SK-N-SH treated with all-trans-retinoic acid at 6 μM for 48 hours (cell line): ENCODE data around the gene HSPA1B.
"Not testable (repeated sequence)": the region's sequence is repeated elsewhere in the genome, so short reads cannot be mapped to it uniquely, and the experiment has no call there.

Experiments
- ATAC-seq: fragments of 200-7000 bp; cut with Tn5 transposase; 3 replicates; pipeline ENCODE4 v1.9.1; 2020; ENCODE audit warnings: mild to moderate bottlenecking, moderate library complexity
- ARNTL ChIP-seq: fragments of 450-650 bp; formaldehyde crosslinking; IDR thresholded peaks from 2 replicates; pipeline ENCODE4 v1.5.0; 2020; ENCODE audit warnings: low read depth, mild to moderate bottlenecking, moderate library complexity, borderline replicate concordance
- CSDC2 ChIP-seq: fragments of 250-450 bp; sonication (Bioruptor Pico); IDR thresholded peaks from 2 replicates; pipeline ENCODE4 v1.5.0; 2020; ENCODE audit warnings: mild to moderate bottlenecking, moderate library complexity
- GLIS3 ChIP-seq: fragments of 250-450 bp; sonication (Bioruptor Pico); IDR thresholded peaks from 2 replicates; pipeline ENCODE4 v1.5.0; 2020; ENCODE audit warnings: mild to moderate bottlenecking, moderate library complexity
- ISL1 ChIP-seq: fragments of 250-450 bp; sonication (Bioruptor Pico); IDR thresholded peaks from 2 replicates; pipeline ENCODE4 v2.1.2; 2022; ENCODE audit warnings: mild to moderate bottlenecking, moderate library complexity
- OSR1 ChIP-seq: fragments of 250-450 bp; sonication (Bioruptor Pico); IDR thresholded peaks from 2 replicates; pipeline ENCODE4 v1.8.0; 2022; ENCODE audit warnings: moderate library complexity, mild to moderate bottlenecking, inconsistent platforms
- RARB ChIP-seq: fragments of 250-450 bp; sonication (Bioruptor Pico); IDR thresholded peaks from 2 replicates; pipeline ENCODE4 v1.8.0; 2021; ENCODE audit warnings: mild to moderate bottlenecking, moderate library complexity
- SNAI2 ChIP-seq: fragments of 250-450 bp; sonication (Bioruptor Pico); IDR thresholded peaks from 2 replicates; pipeline ENCODE4 v1.5.0; 2020; ENCODE audit warnings: mild to moderate bottlenecking, moderate library complexity
- TCF4 ChIP-seq: fragments of 250-450 bp; sonication (Bioruptor Pico); IDR thresholded peaks from 2 replicates; pipeline ENCODE4 v1.8.0; 2021; ENCODE audit warnings: mild to moderate bottlenecking, moderate library complexity, borderline replicate concordance
- ZFP3 ChIP-seq: fragments of 250-450 bp; sonication (Bioruptor Pico); IDR thresholded peaks from 2 replicates; pipeline ENCODE4 v1.5.0; 2020; ENCODE audit warnings: mild to moderate bottlenecking, moderate library complexity
- ZNF565 ChIP-seq: fragments of 450-650 bp; formaldehyde crosslinking; conservative IDR thresholded peaks from 2 replicates; pipeline ENCODE4 v1.5.0; 2020; ENCODE audit warnings: low read depth, mild to moderate bottlenecking, moderate library complexity
- ZNF70 ChIP-seq: fragments of 450-650 bp; formaldehyde crosslinking; IDR thresholded peaks from 2 replicates; pipeline ENCODE4 v1.5.0; 2020; ENCODE audit warnings: mild to moderate bottlenecking, moderate library complexity
- TF ChIP-seq, protein P1 (sequence below): fragments of 250-450 bp; sonication (Bioruptor Pico); IDR thresholded peaks from 2 replicates; pipeline ENCODE4 v1.5.0; 2020; ENCODE audit warnings: mild to moderate bottlenecking, moderate library complexity
- TF ChIP-seq, protein P2 (sequence below): fragments of 250-450 bp; sonication (Bioruptor Pico); IDR thresholded peaks from 2 replicates; pipeline ENCODE4 v1.5.1; 2021; ENCODE audit warnings: mild to moderate bottlenecking, moderate library complexity
- TF ChIP-seq, protein P3 (sequence below): fragments of 250-450 bp; sonication (Bioruptor Pico); IDR thresholded peaks from 2 replicates; pipeline ENCODE4 v1.8.0; 2021; ENCODE audit warnings: low read depth, mild to moderate bottlenecking, moderate library complexity, borderline replicate concordance
- TF ChIP-seq, protein P4 (sequence below): fragments of 250-450 bp; sonication (Bioruptor Pico); IDR thresholded peaks from 2 replicates; pipeline ENCODE4 v1.8.0; 2020; ENCODE audit warnings: mild to moderate bottlenecking, moderate library complexity, borderline replicate concordance
- TF ChIP-seq, protein P5 (sequence below): fragments of 250-450 bp; sonication (Bioruptor Pico); IDR thresholded peaks from 2 replicates; pipeline ENCODE4 v1.5.1; 2020; ENCODE audit warnings: low read depth, mild to moderate bottlenecking, moderate library complexity

The HSPA1B gene

DNA sequence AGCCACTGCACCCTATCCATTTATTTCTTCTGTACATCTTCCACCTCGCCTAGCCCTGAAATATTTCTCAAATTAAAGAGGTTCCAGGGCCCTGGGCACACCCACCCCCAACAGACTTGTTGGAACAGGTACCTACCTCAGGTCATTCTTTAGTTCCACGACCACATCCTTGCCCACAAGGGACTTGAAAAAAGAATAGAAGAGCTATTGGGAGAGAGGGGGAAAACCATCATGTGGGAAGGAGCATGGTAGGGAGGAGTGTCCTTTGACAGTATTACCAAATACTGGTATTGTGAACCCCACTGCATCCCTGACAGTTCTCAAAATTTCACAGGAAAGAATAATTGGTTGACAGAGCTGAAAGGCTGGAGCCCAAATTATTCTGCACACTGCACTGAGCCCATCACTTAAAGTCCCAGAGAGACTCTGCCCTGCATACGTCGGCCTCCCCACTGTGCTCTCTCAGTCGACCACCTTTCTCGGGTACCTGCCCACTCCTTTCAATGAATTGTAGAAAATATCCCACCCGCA lies 21.5 kb upstream of the HSPA1B start:
- TF ChIP-seq RARB (CRISPR knock-in tag) (no peak), SNAI2 (CRISPR knock-in tag) (no peak), ARNTL (no peak), ISL1 (CRISPR knock-in tag) (no peak), OSR1 (CRISPR knock-in tag) (no peak), ZNF70 (no peak), TCF4 (CRISPR knock-in tag) (no peak), ZFP3 (no peak), CSDC2 (CRISPR knock-in tag) (no peak), ZNF565 (CRISPR knock-in tag) (no peak)
- TF ChIP-seq, protein P1, sequence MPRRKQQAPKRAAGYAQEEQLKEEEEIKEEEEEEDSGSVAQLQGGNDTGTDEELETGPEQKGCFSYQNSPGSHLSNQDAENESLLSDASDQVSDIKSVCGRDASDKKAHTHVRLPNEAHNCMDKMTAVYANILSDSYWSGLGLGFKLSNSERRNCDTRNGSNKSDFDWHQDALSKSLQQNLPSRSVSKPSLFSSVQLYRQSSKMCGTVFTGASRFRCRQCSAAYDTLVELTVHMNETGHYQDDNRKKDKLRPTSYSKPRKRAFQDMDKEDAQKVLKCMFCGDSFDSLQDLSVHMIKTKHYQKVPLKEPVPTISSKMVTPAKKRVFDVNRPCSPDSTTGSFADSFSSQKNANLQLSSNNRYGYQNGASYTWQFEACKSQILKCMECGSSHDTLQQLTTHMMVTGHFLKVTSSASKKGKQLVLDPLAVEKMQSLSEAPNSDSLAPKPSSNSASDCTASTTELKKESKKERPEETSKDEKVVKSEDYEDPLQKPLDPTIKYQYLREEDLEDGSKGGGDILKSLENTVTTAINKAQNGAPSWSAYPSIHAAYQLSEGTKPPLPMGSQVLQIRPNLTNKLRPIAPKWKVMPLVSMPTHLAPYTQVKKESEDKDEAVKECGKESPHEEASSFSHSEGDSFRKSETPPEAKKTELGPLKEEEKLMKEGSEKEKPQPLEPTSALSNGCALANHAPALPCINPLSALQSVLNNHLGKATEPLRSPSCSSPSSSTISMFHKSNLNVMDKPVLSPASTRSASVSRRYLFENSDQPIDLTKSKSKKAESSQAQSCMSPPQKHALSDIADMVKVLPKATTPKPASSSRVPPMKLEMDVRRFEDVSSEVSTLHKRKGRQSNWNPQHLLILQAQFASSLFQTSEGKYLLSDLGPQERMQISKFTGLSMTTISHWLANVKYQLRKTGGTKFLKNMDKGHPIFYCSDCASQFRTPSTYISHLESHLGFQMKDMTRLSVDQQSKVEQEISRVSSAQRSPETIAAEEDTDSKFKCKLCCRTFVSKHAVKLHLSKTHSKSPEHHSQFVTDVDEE (CRISPR knock-in tag) = no peak
- TF ChIP-seq, protein P2, sequence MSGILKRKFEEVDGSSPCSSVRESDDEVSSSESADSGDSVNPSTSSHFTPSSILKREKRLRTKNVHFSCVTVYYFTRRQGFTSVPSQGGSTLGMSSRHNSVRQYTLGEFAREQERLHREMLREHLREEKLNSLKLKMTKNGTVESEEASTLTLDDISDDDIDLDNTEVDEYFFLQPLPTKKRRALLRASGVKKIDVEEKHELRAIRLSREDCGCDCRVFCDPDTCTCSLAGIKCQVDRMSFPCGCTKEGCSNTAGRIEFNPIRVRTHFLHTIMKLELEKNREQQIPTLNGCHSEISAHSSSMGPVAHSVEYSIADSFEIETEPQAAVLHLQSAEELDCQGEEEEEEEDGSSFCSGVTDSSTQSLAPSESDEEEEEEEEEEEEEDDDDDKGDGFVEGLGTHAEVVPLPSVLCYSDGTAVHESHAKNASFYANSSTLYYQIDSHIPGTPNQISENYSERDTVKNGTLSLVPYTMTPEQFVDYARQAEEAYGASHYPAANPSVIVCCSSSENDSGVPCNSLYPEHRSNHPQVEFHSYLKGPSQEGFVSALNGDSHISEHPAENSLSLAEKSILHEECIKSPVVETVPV (CRISPR knock-in tag) = no peak
- ATAC-seq = peak; percentile 46

- ATAC-seq = peak; percentile 99
- TF ChIP-seq OSR1 (CRISPR knock-in tag) = no peak
- no peak for TF ChIP-seq CSDC2 (CRISPR knock-in tag)
- no peak for TF ChIP-seq GLIS3
- TF ChIP-seq, protein P1 (CRISPR knock-in tag) = no peak
- TF ChIP-seq, protein P2 (CRISPR knock-in tag) = no peak
- TF ChIP-seq SNAI2 (CRISPR knock-in tag) = no peak
These were observed 20.9 kb upstream of the HSPA1B start, which contains the start of gene LSM2 for GRCh38 chr6:31806470-31807272. LSM2 (minus strand) TSS chr6:31806966; CDS start chr6:31806757, 209 bp downstream.

DNA sequence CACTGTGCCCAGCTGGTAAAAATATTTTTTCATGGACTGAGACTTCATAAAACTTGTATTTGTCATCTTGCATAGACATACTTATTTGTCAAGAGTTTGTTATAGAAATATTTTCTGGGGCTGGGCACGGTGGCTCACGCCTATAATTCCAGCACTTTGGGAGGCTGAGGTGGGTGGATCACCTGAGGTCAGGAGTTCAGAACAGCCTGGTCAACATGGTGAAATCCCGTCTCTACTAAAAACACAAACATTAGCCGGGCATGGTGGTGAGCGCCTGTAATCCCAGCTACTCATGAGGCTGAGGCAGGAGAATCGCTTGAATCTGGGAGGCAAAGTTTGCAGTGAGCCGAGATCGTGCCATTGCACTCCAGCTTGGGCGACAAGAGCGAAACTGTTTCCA lies 18.9 kb upstream of the HSPA1B start:
- not testable (repeated sequence) for ATAC-seq

DNA sequence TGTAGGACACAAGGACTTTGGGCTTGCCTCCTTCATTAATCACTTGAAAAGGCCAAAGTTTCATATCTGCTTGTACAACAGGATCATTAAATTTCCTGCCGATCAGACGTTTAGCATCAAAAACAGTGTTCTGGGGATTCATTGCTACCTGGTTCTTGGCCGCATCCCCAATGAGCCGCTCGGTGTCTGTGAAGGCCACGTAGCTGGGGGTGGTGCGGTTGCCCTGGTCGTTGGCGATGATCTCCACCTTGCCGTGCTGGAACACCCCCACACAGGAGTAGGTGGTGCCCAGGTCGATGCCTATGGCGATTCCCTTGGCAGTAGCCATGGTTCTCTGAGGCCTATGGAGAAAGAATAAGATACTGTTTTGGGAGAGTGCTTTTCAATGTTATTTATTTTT lies 15.9 kb upstream of the HSPA1B start:
- no peak for ATAC-seq
- TF ChIP-seq, protein P1 (CRISPR knock-in tag) = no peak
- no peak for TF ChIP-seq RARB (CRISPR knock-in tag)
- TF ChIP-seq, protein P3, sequence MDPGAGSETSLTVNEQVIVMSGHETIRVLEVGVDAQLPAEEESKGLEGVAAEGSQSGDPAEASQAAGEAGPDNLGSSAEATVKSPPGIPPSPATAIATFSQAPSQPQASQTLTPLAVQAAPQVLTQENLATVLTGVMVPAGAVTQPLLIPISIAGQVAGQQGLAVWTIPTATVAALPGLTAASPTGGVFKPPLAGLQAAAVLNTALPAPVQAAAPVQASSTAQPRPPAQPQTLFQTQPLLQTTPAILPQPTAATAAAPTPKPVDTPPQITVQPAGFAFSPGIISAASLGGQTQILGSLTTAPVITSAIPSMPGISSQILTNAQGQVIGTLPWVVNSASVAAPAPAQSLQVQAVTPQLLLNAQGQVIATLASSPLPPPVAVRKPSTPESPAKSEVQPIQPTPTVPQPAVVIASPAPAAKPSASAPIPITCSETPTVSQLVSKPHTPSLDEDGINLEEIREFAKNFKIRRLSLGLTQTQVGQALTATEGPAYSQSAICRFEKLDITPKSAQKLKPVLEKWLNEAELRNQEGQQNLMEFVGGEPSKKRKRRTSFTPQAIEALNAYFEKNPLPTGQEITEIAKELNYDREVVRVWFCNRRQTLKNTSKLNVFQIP (CRISPR knock-in tag) = no peak
- no peak for TF ChIP-seq ZFP3
- TF ChIP-seq, protein P4, sequence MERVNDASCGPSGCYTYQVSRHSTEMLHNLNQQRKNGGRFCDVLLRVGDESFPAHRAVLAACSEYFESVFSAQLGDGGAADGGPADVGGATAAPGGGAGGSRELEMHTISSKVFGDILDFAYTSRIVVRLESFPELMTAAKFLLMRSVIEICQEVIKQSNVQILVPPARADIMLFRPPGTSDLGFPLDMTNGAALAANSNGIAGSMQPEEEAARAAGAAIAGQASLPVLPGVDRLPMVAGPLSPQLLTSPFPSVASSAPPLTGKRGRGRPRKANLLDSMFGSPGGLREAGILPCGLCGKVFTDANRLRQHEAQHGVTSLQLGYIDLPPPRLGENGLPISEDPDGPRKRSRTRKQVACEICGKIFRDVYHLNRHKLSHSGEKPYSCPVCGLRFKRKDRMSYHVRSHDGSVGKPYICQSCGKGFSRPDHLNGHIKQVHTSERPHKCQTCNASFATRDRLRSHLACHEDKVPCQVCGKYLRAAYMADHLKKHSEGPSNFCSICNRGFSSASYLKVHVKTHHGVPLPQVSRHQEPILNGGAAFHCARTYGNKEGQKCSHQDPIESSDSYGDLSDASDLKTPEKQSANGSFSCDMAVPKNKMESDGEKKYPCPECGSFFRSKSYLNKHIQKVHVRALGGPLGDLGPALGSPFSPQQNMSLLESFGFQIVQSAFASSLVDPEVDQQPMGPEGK (CRISPR knock-in tag) = no peak
- no peak for TF ChIP-seq TCF4 (CRISPR knock-in tag)
- TF ChIP-seq SNAI2 (CRISPR knock-in tag) = no peak
- TF ChIP-seq, protein P5, sequence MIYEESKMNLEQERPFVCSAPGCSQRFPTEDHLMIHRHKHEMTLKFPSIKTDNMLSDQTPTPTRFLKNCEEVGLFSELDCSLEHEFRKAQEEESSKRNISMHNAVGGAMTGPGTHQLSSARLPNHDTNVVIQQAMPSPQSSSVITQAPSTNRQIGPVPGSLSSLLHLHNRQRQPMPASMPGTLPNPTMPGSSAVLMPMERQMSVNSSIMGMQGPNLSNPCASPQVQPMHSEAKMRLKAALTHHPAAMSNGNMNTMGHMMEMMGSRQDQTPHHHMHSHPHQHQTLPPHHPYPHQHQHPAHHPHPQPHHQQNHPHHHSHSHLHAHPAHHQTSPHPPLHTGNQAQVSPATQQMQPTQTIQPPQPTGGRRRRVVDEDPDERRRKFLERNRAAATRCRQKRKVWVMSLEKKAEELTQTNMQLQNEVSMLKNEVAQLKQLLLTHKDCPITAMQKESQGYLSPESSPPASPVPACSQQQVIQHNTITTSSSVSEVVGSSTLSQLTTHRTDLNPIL = no peak
- no peak for TF ChIP-seq ARNTL
